ENCODE measurements around the gene DNAH14.

DNA sequence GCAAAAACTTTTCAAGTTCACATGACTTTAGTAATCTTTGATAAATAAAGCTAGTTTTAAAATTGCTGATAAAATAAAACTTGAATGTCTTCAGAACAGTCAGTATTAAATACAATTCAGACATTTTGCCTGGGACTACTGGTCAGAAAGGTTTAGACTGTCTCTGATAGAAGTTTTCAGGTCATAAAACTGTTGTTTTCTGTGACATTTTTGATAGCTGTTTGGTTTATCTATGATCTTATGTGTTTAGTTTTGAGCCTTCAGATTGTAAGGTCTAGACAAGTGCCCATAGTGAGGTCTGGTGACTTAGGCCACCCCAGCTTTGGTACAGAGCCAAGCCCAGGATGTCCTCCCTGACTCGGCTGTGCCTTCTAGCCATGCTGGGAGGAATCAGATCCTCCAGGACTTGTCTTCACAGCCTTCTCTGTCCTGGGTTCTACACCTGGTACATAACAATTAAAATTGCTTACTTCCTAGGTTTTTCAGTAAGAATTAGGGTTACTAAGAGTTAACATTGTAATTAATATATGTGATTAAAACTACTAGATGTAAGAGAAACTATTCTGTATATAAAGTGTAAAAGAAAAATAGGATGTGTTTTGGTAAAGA, 15.1 kb upstream of the DNAH14 start:
- no peak for TF ChIP-seq POLR2AphosphoS5 (IDR thresholded peaks at IDR 0.05; ENCODE audit: low read depth, low read length)
- no peak for TF ChIP-seq EZH2 (IDR thresholded peaks at IDR 0.05)
- TF ChIP-seq SP1 (IDR thresholded peaks at IDR 0.05; ENCODE audit: low read depth), result no peak
- TF ChIP-seq, protein P1, sequence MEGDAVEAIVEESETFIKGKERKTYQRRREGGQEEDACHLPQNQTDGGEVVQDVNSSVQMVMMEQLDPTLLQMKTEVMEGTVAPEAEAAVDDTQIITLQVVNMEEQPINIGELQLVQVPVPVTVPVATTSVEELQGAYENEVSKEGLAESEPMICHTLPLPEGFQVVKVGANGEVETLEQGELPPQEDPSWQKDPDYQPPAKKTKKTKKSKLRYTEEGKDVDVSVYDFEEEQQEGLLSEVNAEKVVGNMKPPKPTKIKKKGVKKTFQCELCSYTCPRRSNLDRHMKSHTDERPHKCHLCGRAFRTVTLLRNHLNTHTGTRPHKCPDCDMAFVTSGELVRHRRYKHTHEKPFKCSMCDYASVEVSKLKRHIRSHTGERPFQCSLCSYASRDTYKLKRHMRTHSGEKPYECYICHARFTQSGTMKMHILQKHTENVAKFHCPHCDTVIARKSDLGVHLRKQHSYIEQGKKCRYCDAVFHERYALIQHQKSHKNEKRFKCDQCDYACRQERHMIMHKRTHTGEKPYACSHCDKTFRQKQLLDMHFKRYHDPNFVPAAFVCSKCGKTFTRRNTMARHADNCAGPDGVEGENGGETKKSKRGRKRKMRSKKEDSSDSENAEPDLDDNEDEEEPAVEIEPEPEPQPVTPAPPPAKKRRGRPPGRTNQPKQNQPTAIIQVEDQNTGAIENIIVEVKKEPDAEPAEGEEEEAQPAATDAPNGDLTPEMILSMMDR (IDR thresholded peaks at IDR 0.05 in 2 of 3, conservative IDR thresholded peaks at IDR 0.05 in 1 of 3; ENCODE audit: borderline replicate concordance in 1 of 3, insufficient read depth in 1 of 3, low read depth in 2 of 3, low read length in 2 of 3), result no peak
- TF ChIP-seq, protein P2, sequence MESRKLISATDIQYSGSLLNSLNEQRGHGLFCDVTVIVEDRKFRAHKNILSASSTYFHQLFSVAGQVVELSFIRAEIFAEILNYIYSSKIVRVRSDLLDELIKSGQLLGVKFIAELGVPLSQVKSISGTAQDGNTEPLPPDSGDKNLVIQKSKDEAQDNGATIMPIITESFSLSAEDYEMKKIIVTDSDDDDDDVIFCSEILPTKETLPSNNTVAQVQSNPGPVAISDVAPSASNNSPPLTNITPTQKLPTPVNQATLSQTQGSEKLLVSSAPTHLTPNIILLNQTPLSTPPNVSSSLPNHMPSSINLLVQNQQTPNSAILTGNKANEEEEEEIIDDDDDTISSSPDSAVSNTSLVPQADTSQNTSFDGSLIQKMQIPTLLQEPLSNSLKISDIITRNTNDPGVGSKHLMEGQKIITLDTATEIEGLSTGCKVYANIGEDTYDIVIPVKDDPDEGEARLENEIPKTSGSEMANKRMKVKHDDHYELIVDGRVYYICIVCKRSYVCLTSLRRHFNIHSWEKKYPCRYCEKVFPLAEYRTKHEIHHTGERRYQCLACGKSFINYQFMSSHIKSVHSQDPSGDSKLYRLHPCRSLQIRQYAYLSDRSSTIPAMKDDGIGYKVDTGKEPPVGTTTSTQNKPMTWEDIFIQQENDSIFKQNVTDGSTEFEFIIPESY (IDR thresholded peaks at IDR 0.05; ENCODE audit: extremely low read depth, insufficient replicate concordance, low read length), result no peak
- no peak for TF ChIP-seq EGR1 (IDR thresholded peaks at IDR 0.05; ENCODE audit: low read depth)
- no peak for TF ChIP-seq YY1 (IDR thresholded peaks at IDR 0.05; ENCODE audit: extremely low read depth, insufficient replicate concordance, low read depth, low read length)
- TF ChIP-seq, protein P3, sequence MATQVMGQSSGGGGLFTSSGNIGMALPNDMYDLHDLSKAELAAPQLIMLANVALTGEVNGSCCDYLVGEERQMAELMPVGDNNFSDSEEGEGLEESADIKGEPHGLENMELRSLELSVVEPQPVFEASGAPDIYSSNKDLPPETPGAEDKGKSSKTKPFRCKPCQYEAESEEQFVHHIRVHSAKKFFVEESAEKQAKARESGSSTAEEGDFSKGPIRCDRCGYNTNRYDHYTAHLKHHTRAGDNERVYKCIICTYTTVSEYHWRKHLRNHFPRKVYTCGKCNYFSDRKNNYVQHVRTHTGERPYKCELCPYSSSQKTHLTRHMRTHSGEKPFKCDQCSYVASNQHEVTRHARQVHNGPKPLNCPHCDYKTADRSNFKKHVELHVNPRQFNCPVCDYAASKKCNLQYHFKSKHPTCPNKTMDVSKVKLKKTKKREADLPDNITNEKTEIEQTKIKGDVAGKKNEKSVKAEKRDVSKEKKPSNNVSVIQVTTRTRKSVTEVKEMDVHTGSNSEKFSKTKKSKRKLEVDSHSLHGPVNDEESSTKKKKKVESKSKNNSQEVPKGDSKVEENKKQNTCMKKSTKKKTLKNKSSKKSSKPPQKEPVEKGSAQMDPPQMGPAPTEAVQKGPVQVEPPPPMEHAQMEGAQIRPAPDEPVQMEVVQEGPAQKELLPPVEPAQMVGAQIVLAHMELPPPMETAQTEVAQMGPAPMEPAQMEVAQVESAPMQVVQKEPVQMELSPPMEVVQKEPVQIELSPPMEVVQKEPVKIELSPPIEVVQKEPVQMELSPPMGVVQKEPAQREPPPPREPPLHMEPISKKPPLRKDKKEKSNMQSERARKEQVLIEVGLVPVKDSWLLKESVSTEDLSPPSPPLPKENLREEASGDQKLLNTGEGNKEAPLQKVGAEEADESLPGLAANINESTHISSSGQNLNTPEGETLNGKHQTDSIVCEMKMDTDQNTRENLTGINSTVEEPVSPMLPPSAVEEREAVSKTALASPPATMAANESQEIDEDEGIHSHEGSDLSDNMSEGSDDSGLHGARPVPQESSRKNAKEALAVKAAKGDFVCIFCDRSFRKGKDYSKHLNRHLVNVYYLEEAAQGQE (IDR thresholded peaks at IDR 0.05; ENCODE audit: low read depth), result no peak
- TF ChIP-seq EZH2phosphoT487 (IDR thresholded peaks at IDR 0.05; ENCODE audit: borderline replicate concordance), result no peak
- no peak for TF ChIP-seq ELF1 (IDR thresholded peaks at IDR 0.05; ENCODE audit: borderline replicate concordance, low read depth)
- no peak for TF ChIP-seq POLR2A (IDR thresholded peaks at IDR 0.05; ENCODE audit: borderline replicate concordance, extremely low read depth, insufficient read depth, insufficient read length)
- no peak for TF ChIP-seq SRF (IDR thresholded peaks at IDR 0.05; ENCODE audit: low read depth)
- TF ChIP-seq CBX3 (IDR thresholded peaks at IDR 0.05; ENCODE audit: low read depth), result peak; percentile 81; the same call in 1 of the 2 replicates
